Medulla oblongata (tissue), 1 donor: ENCODE results near the gene BOD1.

Experiments
- DNase-seq: peaks from one replicate; pipeline ENCODE4 v3.0.0-alpha.2; 2015; ENCODE audit errors: extremely low spot score

Gene BOD1

DNA sequence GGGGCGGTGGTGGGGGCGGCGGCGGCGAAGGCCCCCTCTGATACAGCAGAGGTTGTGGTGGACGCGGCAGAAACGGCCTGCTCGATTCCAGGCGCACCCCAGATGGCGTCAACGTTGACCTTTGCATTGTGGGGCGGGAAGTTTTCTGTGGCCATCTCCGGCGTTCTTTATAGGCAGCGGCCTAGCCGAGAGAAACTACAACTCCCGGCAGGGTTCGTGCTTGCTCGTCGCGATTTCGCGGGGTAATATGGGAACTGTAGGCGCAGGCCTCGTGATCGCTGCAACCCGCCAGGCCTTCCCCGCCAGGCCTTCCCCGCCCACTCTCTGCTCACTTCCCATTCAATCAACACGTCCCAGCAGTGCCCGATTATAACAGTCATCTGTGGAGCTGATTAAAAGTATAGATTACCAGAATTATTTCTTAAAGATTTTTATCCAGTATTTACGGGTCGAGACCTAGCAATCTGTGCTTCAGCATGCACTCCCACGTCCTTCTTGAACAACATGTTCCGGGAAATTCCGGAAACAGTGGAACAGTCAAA is at the start of gene BOD1:
TSS of gene BOD1 (minus strand) at position 74 of the 542 bp plus-strand sequence. CDS start 214 bp downstream, outside the sequence.
- peak; percentile 99 for DNase-seq

DNA sequence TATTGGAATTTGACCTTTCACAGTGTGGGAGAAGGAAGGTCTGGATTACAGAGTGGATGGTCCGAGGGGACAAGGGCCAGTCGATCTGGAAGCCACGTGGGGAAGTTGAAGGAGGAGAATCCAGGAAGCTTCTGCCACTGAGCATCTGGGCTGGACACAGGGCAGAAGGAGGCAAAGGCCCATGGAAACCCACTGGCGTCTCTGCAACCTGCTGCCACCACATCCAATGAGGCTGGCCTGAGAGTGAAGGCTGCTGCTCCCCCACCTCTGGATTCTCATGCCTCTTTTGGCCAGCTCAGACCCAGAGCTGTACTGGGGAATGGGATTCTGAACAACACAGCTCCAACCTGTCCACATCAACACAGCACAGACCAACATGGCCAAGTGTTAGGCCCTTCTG is 48.9 kb upstream of the BOD1 start:
- DNase-seq, result no peak

DNA sequence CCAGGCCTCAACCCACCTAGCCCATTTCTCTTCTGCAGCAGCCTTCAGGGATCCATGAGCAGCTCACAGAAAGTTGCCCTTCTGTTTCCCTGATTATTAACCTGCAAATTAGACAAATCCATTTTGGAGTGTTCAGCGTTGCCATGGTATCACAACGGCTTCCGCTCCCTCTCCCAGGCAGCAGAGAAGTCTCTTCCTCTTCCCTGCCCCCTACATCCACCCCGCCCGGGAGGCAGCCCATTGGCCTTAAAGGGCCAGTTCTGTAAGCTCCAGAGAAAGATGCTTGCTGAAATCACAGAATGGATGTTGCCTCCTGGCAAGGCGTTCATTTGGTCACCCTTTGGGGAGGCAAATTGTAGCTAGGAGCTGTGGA is 47.7 kb upstream of the BOD1 start:
- peak; percentile 16 for DNase-seq

GRCh38 chr5:173663352-173664153 is 47.1 kb upstream of the BOD1 start:
- no peak for DNase-seq

GRCh38 chr5:173662581-173663351 is 46.3 kb upstream of the BOD1 start:
- DNase-seq, result no peak

- DNase-seq, result peak; percentile 19
Observed at GRCh38 chr5:173660481-173661280, 44.2 kb upstream of the BOD1 start.

- DNase-seq, result no peak
Observed at GRCh38 chr5:173659423-173659822, 43.0 kb upstream of the BOD1 start.

DNA sequence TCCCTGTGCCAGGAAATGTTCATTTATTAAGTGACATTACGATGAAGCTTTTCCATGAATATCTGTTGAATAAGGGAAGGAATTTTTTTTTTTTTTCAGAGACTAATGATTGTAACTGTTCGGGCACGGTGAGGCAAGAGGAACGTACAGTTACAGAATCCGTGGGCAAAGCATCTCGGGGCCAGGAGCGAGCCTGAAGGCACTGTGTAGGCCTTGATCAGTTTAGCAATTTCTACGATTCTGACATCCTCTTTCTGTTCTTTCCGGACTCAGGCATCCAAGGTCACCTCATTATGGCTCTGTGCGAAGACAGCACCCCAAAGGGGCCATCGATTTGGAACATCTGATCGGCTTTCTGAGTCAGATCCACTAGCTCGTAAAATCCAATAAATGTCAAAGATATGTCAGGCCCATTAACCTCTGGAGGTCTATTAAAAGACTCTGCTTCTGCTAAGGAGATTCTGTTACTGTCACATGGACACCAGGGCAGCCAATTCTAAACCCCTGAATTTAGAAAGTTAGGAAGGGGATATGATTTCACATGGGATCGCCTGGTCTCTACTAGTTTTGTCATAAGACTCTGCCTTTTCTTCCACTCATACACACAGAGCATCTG is 41.4 kb upstream of the BOD1 start:
- DNase-seq, result no peak

GRCh38 chr5:173655196-173655797 is 38.8 kb upstream of the BOD1 start:
- DNase-seq, result no peak

DNA sequence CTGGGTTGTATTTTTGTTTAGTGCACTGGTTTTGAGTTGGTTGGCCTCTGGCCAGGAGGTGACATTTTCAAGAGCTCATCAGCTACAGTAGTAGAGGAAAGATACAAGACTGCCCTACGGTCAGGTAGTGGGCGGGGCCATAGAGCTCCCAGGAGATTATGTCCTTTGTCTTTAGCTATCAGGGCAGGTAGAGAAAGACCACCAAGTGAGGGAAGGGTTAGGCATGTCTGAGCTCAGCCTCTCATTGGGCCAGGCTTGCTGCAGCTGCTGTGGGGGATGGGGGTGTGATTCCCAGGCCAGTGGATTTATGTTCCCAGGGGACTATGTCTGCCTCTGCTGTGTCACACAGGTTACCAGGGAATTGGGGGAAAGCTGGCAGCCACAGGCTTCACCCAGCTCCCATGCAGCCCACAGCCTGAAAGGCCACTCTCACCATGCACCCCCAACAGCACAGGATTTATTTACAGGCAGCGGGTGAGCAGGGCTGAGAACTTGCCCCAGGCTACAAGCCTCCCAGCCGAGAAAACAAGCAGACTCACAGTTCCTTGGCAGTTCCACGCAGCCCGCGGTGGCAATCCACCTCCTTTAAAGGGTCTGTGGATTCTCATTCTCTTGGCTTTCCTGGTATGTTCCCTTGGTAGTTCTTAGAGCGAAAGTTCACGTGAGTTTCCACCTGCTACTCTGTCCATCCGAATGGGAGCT is 37.5 kb upstream of the BOD1 start:
- DNase-seq, result no peak

- DNase-seq, result no peak
Observed at GRCh38 chr5:173648308-173648866, 31.9 kb upstream of the BOD1 start.

GRCh38 chr5:173646692-173647091 is 30.2 kb upstream of the BOD1 start:
- DNase-seq, result no peak

GRCh38 chr5:173645890-173646574 is 29.6 kb upstream of the BOD1 start:
- DNase-seq, result no peak

- no peak for DNase-seq
Observed at GRCh38 chr5:173645437-173645807, 29.0 kb upstream of the BOD1 start.

- no peak for DNase-seq
Observed at GRCh38 chr5:173644673-173645436, 28.4 kb upstream of the BOD1 start.

DNA sequence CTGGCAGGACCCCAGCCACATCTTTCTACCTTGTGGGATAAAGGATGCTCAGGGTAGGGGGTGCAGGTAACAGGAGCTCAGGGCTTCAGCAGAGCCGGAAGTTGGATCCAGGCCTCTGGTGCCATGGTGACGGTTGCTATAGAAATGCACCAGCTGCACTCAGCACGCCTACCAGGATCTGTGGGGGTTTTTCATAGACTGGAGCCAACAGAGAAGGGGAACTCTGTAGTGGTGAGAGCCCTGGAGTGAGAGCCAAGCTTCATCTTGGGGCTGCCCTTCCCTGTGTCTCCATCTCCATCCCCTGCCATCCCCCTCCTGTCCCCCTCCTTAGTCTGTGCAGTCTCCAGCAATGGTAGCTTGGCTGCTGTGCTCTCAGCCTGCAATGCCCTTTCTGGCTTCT is 27.5 kb upstream of the BOD1 start:
- DNase-seq, result peak; percentile 67

DNA sequence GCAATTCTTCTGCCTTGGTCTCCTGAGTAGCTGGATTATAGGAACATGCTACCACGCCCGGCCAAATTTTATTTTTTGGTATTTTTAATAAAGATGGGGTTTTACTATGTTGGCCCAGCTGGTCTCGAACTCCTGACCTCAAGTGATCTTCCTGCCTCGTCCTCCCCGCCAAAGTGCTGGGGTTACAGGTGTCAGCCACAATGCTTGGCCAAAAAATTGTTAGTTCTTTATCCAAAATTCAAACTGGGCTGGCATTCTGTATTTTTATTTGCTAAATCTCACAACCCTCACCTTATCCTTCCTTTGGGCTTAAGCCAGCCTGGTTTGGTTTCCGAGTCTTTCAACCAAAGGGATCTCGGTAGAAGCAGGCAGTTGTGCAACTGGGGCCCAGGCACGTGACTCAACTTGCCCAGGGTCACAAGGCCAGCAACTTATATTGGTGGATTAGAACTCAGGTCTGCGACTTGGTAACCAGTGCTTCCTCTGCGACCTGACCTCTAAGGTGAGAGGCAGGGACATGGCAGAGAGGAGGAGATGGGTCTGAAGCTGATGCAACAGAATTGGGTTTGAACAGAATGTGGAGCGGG is 26.5 kb upstream of the BOD1 start:
- no peak for DNase-seq

DNA sequence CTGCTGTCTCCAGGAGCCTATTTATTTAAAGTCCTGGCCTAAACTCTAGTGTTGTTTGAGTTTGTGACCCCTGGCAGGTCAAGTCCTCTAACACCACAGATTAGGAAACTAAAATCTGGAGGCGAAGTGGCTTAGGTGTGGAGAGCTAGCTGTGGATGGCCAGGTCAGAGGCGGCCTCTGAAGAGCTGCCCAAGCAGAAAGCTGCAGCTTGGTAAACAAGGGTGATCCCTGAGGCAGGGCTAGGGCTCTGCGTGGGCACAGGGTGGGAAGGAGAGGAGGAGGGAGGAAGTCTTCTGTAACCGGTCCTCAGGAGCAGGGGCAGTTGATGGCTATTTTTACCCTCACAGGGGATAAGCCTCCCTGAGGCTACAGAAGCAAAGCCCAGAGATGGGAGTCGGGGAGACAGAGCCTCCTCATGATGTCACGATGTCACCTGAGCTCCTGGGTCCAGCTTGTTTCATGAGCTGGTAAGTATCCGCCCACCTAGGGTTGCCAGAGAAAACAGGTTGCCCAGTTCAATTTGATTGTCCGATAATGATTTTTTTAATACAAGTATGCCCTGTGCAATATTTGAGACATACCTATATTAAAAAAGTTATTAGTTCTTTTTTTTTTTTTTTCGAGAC is 25.9 kb upstream of the BOD1 start:
- DNase-seq, result no peak
